ENCODE results near the gene TMEM190. TPM values are rescaled to one million over a fixed set of nuclear protein-coding genes. Genes with fewer than 3 reads are reported as not detected.

The TMEM190 gene
- total and polyA plus RNA-seq, 10 of the 15 experiments (the other 5 are each of a cell fraction or from before 2014, with no cell fraction given), result not detected

- ChIA-PET SMC1A (ENCODE audit: uncharacterized antibody, unreplicated experiment) (no interaction called here), POLR2A (interaction anchor here (0.5 to 1.4 kb wide), 2 partner anchors 8 to 1976 kb away, joined by 3 to 4 read pairs; partner anchors contain the start of gene KMT5C), RAD21 (ENCODE audit: unreplicated experiment) (no interaction called here), CTCF (interaction anchor here (0.7 kb wide), 1 partner anchor 46 kb away, joined by 3 read pairs; no protein-coding TSS in a partner anchor)
- no TSS peak for BruUV-seq (replicated peaks)
- H3K4me1 ChIP-seq (ENCODE audit: control insufficient read depth, insufficient read depth, low read length), result no peaks in the 10 kb centered on the region
- intact Hi-C loops (cut with micrococcal nuclease; ENCODE audit: unreplicated experiment) (no loop called here), in situ Hi-C loops (cut with MboI) (no loop called here)
- ATAC-seq, result no peak
- TF ChIP-seq CBFB (IDR thresholded peaks at IDR 0.05; ENCODE audit: low read depth) (no peak), CEBPZ (IDR thresholded peaks at IDR 0.05; ENCODE audit: low read depth, low read length) (no peak), SMARCA5 (IDR thresholded peaks at IDR 0.05) (no peak), POLR2AphosphoS5 (IDR thresholded peaks at IDR 0.05; ENCODE audit: low read length) (no peak), TARDBP (IDR thresholded peaks at IDR 0.05; ENCODE audit: borderline replicate concordance) (no peak), MYC (IDR thresholded peaks at IDR 0.05; ENCODE audit: insufficient read depth, insufficient read length, insufficient replicate concordance, low read length, severe bottlenecking) (no peak), ATF7 (IDR thresholded peaks at IDR 0.05; ENCODE audit: low read depth) (no peak), RFX5 (IDR thresholded peaks at IDR 0.05; ENCODE audit: low read depth, low read length) (no peak), POLR2A (IDR thresholded peaks at IDR 0.05; ENCODE audit: low read depth, low read length) (no peak), ZNF217 (IDR thresholded peaks at IDR 0.05) (no peak), GABPA (IDR thresholded peaks at IDR 0.05; ENCODE audit: low read depth) (no peak), CBX3 (IDR thresholded peaks at IDR 0.05; ENCODE audit: borderline replicate concordance, low read depth) (no peak), RUNX3 (IDR thresholded peaks at IDR 0.05; ENCODE audit: low read length) (no peak), ZBTB33 (IDR thresholded peaks at IDR 0.05) (no peak), NRF1 (conservative IDR thresholded peaks at IDR 0.05; ENCODE audit: low read depth, low read length) (no peak), ASH2L (IDR thresholded peaks at IDR 0.05; ENCODE audit: borderline replicate concordance, low read depth) (no peak)
- H3K36me3 ChIP-seq (ENCODE audit: control insufficient read depth in 2 of 2, insufficient read depth in 2 of 2, low read length in 1 of 2), result no peaks in the 10 kb centered on the region; a peak in 1 of 4 replicates
- DNase-seq (ENCODE audit: low read depth, low spot score), result no peak
- H3K79me2 ChIP-seq (ENCODE audit: control insufficient read depth, insufficient read depth, low read length), result no peaks in the 10 kb centered on the region
- no peak overlapping the region for H3K4me3 ChIP-seq
- no peak overlapping the region for H3K4me2 ChIP-seq (ENCODE audit: control insufficient read depth, insufficient read depth)
- 56% methylated on average over 10 of the region's 10 CpGs for WGBS (ENCODE audit: insufficient coverage, insufficient replicate concordance, low lambda C conversion rate, missing lambda C conversion rate)
- no peak overlapping the region for H3K27ac ChIP-seq (ENCODE audit: control insufficient read depth, insufficient read depth)
- H3K9ac ChIP-seq (ENCODE audit: control insufficient read depth, insufficient read depth, low read length), result no peak overlapping the region
- no peaks in the 10 kb centered on the region; the same call in 1 of the 2 replicates for H4K20me1 ChIP-seq (ENCODE audit: control insufficient read depth, insufficient read depth)
- no peak for FAIRE-seq
- no peaks in the 10 kb centered on the region; a peak in 1 of 4 replicates for H3K27me3 ChIP-seq (replicated peaks in 1 of 2; ENCODE audit: control insufficient read depth in 2 of 2, insufficient read depth in 2 of 2, low read length in 1 of 2)
- H3K9me3 ChIP-seq (replicated peaks; ENCODE audit: control insufficient read depth, insufficient read depth, low read length), result no peaks in the 10 kb centered on the region
- no peak overlapping the region for H2AFZ ChIP-seq (ENCODE audit: control insufficient read depth, low read depth, low read length)
These were observed 29.1 kb upstream of the TMEM190 start for GRCh38 chr19:55347442-55348009.

All from GM12878 (cell line).